K562 (cell line): ENCODE results near the gene CABP4. TPM values are rescaled to one million over a fixed set of nuclear protein-coding genes. Genes with fewer than 3 reads are reported as not detected.
A peak's percentile ranks its signal among the peaks of the same experiment; 100 is the strongest.

Experiments
- CTBP1 ChIP-seq: fragments of 450-650 bp; IDR thresholded peaks from 2 replicates; pipeline ENCODE4 v1.6.1; 2016; ENCODE audit warnings: borderline replicate concordance
- CXXC5 ChIP-seq: fragments of 250-450 bp; sonication (Bioruptor Pico); IDR thresholded peaks from 2 replicates; pipeline ENCODE4 v1.8.0; 2022; ENCODE audit warnings: inconsistent platforms, mild to moderate bottlenecking, moderate library complexity
- FOS ChIP-seq: IDR thresholded peaks from 3 replicates; pipeline ENCODE4 v1.6.1; 2011; ENCODE audit not compliant: insufficient read length; ENCODE audit errors: extremely low read depth
- MTA3 ChIP-seq: fragments of 450-650 bp; formaldehyde crosslinking; IDR thresholded peaks from 2 replicates; pipeline ENCODE4 v1.6.1; 2017; ENCODE audit warnings: mild to moderate bottlenecking, borderline replicate concordance
- NBN ChIP-seq: fragments of 450-650 bp; IDR thresholded peaks from 2 replicates; pipeline ENCODE4 v1.6.1; 2016; ENCODE audit warnings: low read depth, mild to moderate bottlenecking
- RBFOX2 ChIP-seq: fragments of 200-400 bp; formaldehyde crosslinking; IDR thresholded peaks from 2 replicates; pipeline ENCODE4 v1.6.1; 2017; ENCODE audit warnings: low read depth, mild to moderate bottlenecking, low read length, moderate library complexity
- SMAD4 ChIP-seq: fragments of 250-450 bp; sonication (Bioruptor Pico); conservative IDR thresholded peaks from 2 replicates; pipeline ENCODE4 v1.8.0; 2021; ENCODE audit warnings: inconsistent platforms, mild to moderate bottlenecking, moderate library complexity
- ZNF311 ChIP-seq: fragments of 250-450 bp; sonication (Bioruptor Pico); IDR thresholded peaks from 2 replicates; pipeline ENCODE4 v1.4.0; 2020; ENCODE audit warnings: mild to moderate bottlenecking, moderate library complexity
- polyA plus RNA-seq, 8 experiments: library from polyadenylated mRNA; depleted of rRNA in 4 of 8; stranded (reverse) in 5 of 8; unstranded in 3 of 8; fragments of >200 nt; fragmentation: Nextera tagmentation in 2 of 8; fragmentation: Illumina TruSeq in 1 of 8; extraction: Ambion mirVana in 2 of 8; extraction: Trizol in 1 of 8; gene quantifications; 2 replicates each; pipeline versions ENCODE4 v1.2.1 to v1.2.3, GENCODE V29; 2011 to 2014; ENCODE audit warnings: inconsistent platforms in 1 of 8, missing spikeins in 1 of 8
- total RNA-seq, 7 experiments: library from RNA; depleted of rRNA in 6 of 7; stranded (reverse); fragments of >200 nt in 6 of 7; fragmentation: Illumina TruSeq in 2 of 7; extraction: Trizol in 2 of 7; gene quantifications; 2 replicates each; pipeline versions ENCODE4 v1.2.1 to v1.2.3, GENCODE V29; 2011 to 2021; ENCODE audit warnings: low replicate concordance in 1 of 7
- TF ChIP-seq, protein P1 (sequence below), 3 experiments: fragments of 200-800 bp in 1 of 3; sonication (Bioruptor generic) in 1 of 3; sonication (generic) in 1 of 3; formaldehyde crosslinking in 1 of 3; IDR thresholded peaks; 2 replicates each; pipeline versions ENCODE4 v1.6.1 to v1.8.0; 2016 to 2022; ENCODE audit warnings: mild to moderate bottlenecking in 2 of 3, missing compliant biosample characterization in 2 of 3, missing genetic modification characterization in 2 of 3, missing genetic modification reagents in 1 of 3
- TF ChIP-seq, protein P2 (sequence below): fragments of 250-450 bp; sonication (Bioruptor Pico); IDR thresholded peaks from 2 replicates; pipeline ENCODE4 v1.5.0; 2021
- TF ChIP-seq, protein P3 (sequence below): sonication (generic); formaldehyde crosslinking; IDR thresholded peaks from 2 replicates; pipeline ENCODE4 v1.8.1; 2022; ENCODE audit warnings: missing genetic modification reagents
- TF ChIP-seq, protein P4 (sequence below): fragments of 450-650 bp; IDR thresholded peaks from 2 replicates; pipeline ENCODE4 v1.7.0; 2016; ENCODE audit warnings: borderline replicate concordance

Gene CABP4
- total and polyA plus RNA-seq, 9 of the 15 experiments (the other 6 are each of a cell fraction or from before 2014, with no cell fraction given) = 0.11 TPM; not detected in 8

DNA sequence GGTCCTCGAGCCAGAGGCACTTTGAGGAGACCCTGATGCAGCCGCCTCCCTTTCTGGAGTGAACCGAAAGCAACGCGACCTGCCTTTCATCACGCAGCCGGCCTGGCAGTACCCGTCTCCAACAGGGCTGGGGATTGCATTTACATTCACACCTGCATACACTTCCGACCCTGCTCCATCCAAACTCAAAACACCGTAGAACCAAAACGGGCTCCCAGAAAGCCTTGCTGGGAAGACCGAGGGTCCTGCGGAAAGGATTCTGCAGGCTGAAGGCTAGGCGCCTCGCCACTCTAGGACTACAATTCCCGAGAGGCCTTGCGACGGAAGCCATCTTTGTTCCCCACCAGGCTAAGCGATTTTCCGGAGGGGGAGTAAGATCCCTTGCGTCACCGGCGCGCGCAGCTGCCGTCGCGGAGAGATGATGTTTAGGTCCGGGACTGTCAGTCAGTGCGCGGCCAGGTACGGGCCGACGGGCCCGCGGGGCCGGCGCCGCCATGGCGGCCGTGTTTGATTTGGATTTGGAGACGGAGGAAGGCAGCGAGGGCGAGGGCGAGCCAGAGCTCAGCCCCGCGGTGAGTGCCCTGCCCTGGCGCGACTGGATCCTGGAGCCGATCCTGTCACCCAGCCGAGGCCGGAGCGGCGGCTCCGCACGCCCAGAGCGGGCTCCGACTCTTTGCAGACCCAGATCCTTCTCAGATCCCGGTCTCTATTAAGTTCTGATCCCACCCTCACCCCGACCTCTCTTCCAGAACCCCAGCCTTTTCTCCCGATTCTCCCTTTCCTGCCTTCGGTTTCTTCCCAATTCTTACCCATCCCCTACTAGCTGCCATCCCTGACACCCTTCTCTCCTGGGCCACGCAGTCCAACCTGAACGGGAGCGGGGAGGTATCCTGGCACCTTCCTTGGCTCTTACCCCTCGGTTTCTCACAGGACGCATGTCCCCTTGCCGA is 26.8 kb upstream of the CABP4 start, which contains the start of gene RPS6KB2 (continued):
- TF ChIP-seq, protein P1, sequence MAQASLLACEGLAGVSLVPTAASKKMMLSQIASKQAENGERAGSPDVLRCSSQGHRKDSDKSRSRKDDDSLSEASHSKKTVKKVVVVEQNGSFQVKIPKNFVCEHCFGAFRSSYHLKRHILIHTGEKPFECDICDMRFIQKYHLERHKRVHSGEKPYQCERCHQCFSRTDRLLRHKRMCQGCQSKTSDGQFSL (CRISPR knock-in tag; IDR thresholded peaks at IDR 0.05) = peak; percentile 92
- TF ChIP-seq, protein P1 (tag; IDR thresholded peaks at IDR 0.05) = peak in 1 of 2 experiments; percentile 87; a peak in 2 of 4 replicates
- TF ChIP-seq, protein P2, sequence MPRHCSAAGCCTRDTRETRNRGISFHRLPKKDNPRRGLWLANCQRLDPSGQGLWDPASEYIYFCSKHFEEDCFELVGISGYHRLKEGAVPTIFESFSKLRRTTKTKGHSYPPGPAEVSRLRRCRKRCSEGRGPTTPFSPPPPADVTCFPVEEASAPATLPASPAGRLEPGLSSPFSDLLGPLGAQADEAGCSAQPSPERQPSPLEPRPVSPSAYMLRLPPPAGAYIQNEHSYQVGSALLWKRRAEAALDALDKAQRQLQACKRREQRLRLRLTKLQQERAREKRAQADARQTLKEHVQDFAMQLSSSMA (CRISPR knock-in tag) = no peak
- TF ChIP-seq RBFOX2 (peak; percentile 94), NBN (peak; percentile 85; the same call in 1 of the 2 replicates), CXXC5 (CRISPR knock-in tag) (peak; percentile 94), SMAD4 (peak; percentile 79), MTA3 (0 out of 2 replicates have a peak, but pooled peaks have one; percentile 36), ZNF311 (CRISPR knock-in tag) (no peak), FOS (no peak), CTBP1 (peak; percentile 64; the same call in 1 of the 2 replicates)
- TF ChIP-seq, protein P3, sequence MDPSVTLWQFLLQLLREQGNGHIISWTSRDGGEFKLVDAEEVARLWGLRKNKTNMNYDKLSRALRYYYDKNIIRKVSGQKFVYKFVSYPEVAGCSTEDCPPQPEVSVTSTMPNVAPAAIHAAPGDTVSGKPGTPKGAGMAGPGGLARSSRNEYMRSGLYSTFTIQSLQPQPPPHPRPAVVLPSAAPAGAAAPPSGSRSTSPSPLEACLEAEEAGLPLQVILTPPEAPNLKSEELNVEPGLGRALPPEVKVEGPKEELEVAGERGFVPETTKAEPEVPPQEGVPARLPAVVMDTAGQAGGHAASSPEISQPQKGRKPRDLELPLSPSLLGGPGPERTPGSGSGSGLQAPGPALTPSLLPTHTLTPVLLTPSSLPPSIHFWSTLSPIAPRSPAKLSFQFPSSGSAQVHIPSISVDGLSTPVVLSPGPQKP (CRISPR knock-in tag) = no peak
- TF ChIP-seq, protein P4, sequence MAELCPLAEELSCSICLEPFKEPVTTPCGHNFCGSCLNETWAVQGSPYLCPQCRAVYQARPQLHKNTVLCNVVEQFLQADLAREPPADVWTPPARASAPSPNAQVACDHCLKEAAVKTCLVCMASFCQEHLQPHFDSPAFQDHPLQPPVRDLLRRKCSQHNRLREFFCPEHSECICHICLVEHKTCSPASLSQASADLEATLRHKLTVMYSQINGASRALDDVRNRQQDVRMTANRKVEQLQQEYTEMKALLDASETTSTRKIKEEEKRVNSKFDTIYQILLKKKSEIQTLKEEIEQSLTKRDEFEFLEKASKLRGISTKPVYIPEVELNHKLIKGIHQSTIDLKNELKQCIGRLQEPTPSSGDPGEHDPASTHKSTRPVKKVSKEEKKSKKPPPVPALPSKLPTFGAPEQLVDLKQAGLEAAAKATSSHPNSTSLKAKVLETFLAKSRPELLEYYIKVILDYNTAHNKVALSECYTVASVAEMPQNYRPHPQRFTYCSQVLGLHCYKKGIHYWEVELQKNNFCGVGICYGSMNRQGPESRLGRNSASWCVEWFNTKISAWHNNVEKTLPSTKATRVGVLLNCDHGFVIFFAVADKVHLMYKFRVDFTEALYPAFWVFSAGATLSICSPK = no peak
